Measurements from ENCODE around the gene SYNE1.

DNA sequence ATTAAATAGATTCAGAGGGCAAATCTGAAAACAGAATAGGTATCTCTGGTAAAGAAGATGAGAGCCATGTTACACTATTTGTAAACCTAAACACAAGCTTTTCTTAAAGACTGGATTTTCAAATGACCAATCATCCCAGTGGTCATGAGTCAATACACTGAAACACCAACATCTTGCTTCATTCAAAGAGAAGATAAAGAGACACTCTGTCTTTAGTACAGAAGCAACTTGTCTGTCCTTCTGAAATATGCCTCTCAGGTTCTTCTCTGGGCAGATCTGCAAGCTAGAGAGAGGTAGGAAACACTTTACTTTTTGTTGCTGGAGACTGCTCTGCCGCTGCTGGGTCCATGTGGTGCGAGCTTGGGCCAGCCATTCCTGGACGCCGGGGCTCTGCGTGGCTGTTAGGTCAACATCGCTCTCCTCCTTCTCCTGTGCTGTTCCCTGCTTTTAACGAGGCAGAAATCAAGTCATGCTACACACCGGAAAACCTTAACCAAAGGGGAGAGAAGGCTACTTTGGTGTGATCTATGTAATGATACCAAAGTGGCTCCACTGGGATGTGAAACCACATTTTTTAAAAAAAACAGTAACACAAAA, 368.2 kb downstream of the SYNE1 start:
- TF ChIP-seq, protein P1, sequence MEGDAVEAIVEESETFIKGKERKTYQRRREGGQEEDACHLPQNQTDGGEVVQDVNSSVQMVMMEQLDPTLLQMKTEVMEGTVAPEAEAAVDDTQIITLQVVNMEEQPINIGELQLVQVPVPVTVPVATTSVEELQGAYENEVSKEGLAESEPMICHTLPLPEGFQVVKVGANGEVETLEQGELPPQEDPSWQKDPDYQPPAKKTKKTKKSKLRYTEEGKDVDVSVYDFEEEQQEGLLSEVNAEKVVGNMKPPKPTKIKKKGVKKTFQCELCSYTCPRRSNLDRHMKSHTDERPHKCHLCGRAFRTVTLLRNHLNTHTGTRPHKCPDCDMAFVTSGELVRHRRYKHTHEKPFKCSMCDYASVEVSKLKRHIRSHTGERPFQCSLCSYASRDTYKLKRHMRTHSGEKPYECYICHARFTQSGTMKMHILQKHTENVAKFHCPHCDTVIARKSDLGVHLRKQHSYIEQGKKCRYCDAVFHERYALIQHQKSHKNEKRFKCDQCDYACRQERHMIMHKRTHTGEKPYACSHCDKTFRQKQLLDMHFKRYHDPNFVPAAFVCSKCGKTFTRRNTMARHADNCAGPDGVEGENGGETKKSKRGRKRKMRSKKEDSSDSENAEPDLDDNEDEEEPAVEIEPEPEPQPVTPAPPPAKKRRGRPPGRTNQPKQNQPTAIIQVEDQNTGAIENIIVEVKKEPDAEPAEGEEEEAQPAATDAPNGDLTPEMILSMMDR (IDR thresholded peaks at IDR 0.05): no peak
- no peak for TF ChIP-seq POLR2A (IDR thresholded peaks at IDR 0.05)

Measured in ovary (tissue), 3 donors.